Measurements from ENCODE around the gene RIC8B.

RIC8B gene

GRCh38 chr12:106924268-106924861 is 149.9 kb downstream of the RIC8B start:
- TF ChIP-seq CTCF (IDR thresholded peaks at IDR 0.05; ENCODE audit: low read depth, low read length) = no peak
- DNase-seq (ENCODE audit: extremely low read depth, low read depth) = no peak

- no peak for TF ChIP-seq CTCF (IDR thresholded peaks at IDR 0.05; ENCODE audit: low read depth, low read length)
- DNase-seq (ENCODE audit: extremely low read depth, low read depth) = no peak
Observed at GRCh38 chr12:106926657-106927056, 152.2 kb downstream of the RIC8B start.

- no peak for TF ChIP-seq CTCF (IDR thresholded peaks at IDR 0.05; ENCODE audit: low read depth, low read length)
- DNase-seq (ENCODE audit: extremely low read depth, low read depth) = no peak
Observed at GRCh38 chr12:106934277-106934676, 159.8 kb downstream of the RIC8B start.
